NAMALWA (cell line): ENCODE data around the gene ATXN7L3.

Experiments
- DNase-seq: peaks from one replicate; pipeline ENCODE4 v3.0.0-alpha.2; 2015; ENCODE audit warnings: low spot score

Gene ATXN7L3

GRCh38 chr17:44200478-44201155 lies 933 bp upstream of the ATXN7L3 start:
- DNase-seq, result no peak

GRCh38 chr17:44198721-44199552 lies 747 bp downstream of the ATXN7L3 start:
- peak; percentile 62 for DNase-seq

- peak; percentile 72 for DNase-seq
These were observed 1.5 kb downstream of the ATXN7L3 start for GRCh38 chr17:44197980-44198720.

- no peak for DNase-seq
These were observed 2.6 kb downstream of the ATXN7L3 start for GRCh38 chr17:44197107-44197506.

GRCh38 chr17:44193326-44194084 lies 6.2 kb downstream of the ATXN7L3 start:
- DNase-seq, result no peak

- no peak for DNase-seq
These were observed 6.9 kb downstream of the ATXN7L3 start for GRCh38 chr17:44192750-44193149.

GRCh38 chr17:44191941-44192496 lies 7.7 kb downstream of the ATXN7L3 start:
- DNase-seq, result no peak

- DNase-seq, result no peak
These were observed 8.3 kb downstream of the ATXN7L3 start for GRCh38 chr17:44191369-44191768.

- no peak for DNase-seq
These were observed 9.2 kb downstream of the ATXN7L3 start for GRCh38 chr17:44190481-44190880.

GRCh38 chr17:44188576-44189403 lies 10.9 kb downstream of the ATXN7L3 start:
- no peak for DNase-seq

- peak; percentile 69 for DNase-seq
These were observed 12.4 kb downstream of the ATXN7L3 start for GRCh38 chr17:44187131-44187899.

GRCh38 chr17:44186307-44187130 lies 13.2 kb downstream of the ATXN7L3 start, which contains the start of gene TMUB2:
Gene TMUB2 (plus strand): TSS chr17:44186972. CDS start chr17:44187709, 737 bp downstream.
- DNase-seq, result peak; percentile 99

- no peak for DNase-seq
These were observed 15.4 kb downstream of the ATXN7L3 start for GRCh38 chr17:44184212-44184810.

- no peak for DNase-seq
These were observed 16.7 kb downstream of the ATXN7L3 start for GRCh38 chr17:44183024-44183423.

- no peak for DNase-seq
These were observed 21.6 kb downstream of the ATXN7L3 start for GRCh38 chr17:44178133-44178532.

- DNase-seq, result no peak
These were observed 22.0 kb downstream of the ATXN7L3 start for GRCh38 chr17:44177640-44178039.

GRCh38 chr17:44176671-44177501 lies 22.8 kb downstream of the ATXN7L3 start:
- no peak for DNase-seq

GRCh38 chr17:44176257-44176656 lies 23.4 kb downstream of the ATXN7L3 start:
- no peak for DNase-seq
